HCT116 (cell line): Measurements from ENCODE around the gene MX2. TPM values are rescaled to one million over a fixed set of nuclear protein-coding genes. Genes with fewer than 3 reads are reported as not detected.

ENCODE experiments used
- ATAC-seq: fragments of 200-7000 bp; cut with Tn5 transposase; 2 replicates; pipeline ENCODE4 v1.9.1; 2020; ENCODE audit warnings: mild to moderate bottlenecking, moderate library complexity
- BruUV-seq: library from RNA; stranded (reverse); fragments of 400-500 nt; replicated peaks from 2 replicates; lab custom pipeline; 2021; lab: Mats Ljungman, UMichigan
- CTCF ChIA-PET: fragments of 300-600 bp; sonication (Branson Sonifier 250); formaldehyde crosslinking; loops from one replicate; lab custom pipeline; 2021; ENCODE audit warnings: antibody characterized with exemption; lab: Charles Lee
- POLR2A ChIA-PET: fragments of 300-600, 350-600 bp; sonication (Branson Sonifier 250); formaldehyde crosslinking; loops from one replicate; lab custom pipeline; 2021; ENCODE audit warnings: antibody characterized with exemption; lab: Charles Lee
- RAD21 ChIA-PET, 2 experiments: fragments of 300-600 bp; sonication (Branson Sonifier 250); formaldehyde crosslinking; loops; one replicate each; lab custom pipeline; 2023; ENCODE audit warnings: low total read pairs in 2 of 2; ENCODE audit not compliant: uncharacterized antibody in 2 of 2, unreplicated experiment in 2 of 2, low non-redundant PET in 1 of 2; lab: Charles Lee
- DNase-seq: peaks from one replicate; pipeline ENCODE4 v3.0.0-alpha.2; 2010; ENCODE audit warnings: low read depth, low spot score
- H2AFZ ChIP-seq: fragments of 200-600 bp; shearing (Covaris generic), sonication (generic); 2 replicates; pipeline ENCODE4 v1.6.1; 2017; ENCODE audit warnings: low read depth, mixed run types, mixed read lengths, antibody characterized with exemption, low read length; ENCODE audit not compliant: poor library complexity, severe bottlenecking
- H3K27ac ChIP-seq: 2 replicates; pipeline ENCODE4 v1.5.1; 2012; ENCODE audit warnings: low read depth, low read length
- H3K27me3 ChIP-seq: fragments of 200-600 bp; sonication (generic); 2 replicates; pipeline ENCODE4 v1.6.1; 2016; ENCODE audit warnings: mixed run types, low read length, mixed read lengths; ENCODE audit not compliant: insufficient read depth
- H3K36me3 ChIP-seq, 2 experiments: fragments of 200-500 bp in 1 of 2; fragments of 200-600 bp in 1 of 2; sonication (Bioruptor generic) in 1 of 2; sonication (generic) in 1 of 2; 2 replicates each; pipeline versions ENCODE4 v1.5.1 to v1.6.1; 2014 to 2016; ENCODE audit warnings: low read length in 2 of 2, inconsistent platforms in 1 of 2, mixed read lengths in 1 of 2, mixed run types in 1 of 2; ENCODE audit not compliant: insufficient read depth in 2 of 2, control insufficient read depth in 1 of 2
- H3K4me1 ChIP-seq, 2 experiments: fragments of 200-600 bp in 1 of 2; sonication (generic) in 1 of 2; 2 replicates each; pipeline versions ENCODE4 v1.5.1 to v1.6.1; 2012 to 2017; ENCODE audit warnings: low read length in 2 of 2, inconsistent platforms in 1 of 2, mild to moderate bottlenecking in 1 of 2, mixed read lengths in 1 of 2, mixed run types in 1 of 2, moderate library complexity in 1 of 2; ENCODE audit not compliant: insufficient read depth in 2 of 2, control insufficient read depth in 1 of 2
- H3K4me2 ChIP-seq: fragments of 200-600 bp; sonication (generic); 2 replicates; pipeline ENCODE4 v1.6.1; 2017; ENCODE audit warnings: mixed run types, low read length, mixed read lengths
- H3K4me3 ChIP-seq, 2 experiments: fragments of 200-600 bp in 1 of 2; sonication (generic) in 1 of 2; replicated peaks in 1 of 2; 2 replicates each; pipeline ENCODE4 v1.5.1; 2011 to 2016; ENCODE audit warnings: low read length in 2 of 2, control low read depth in 1 of 2, low read depth in 1 of 2, mild to moderate bottlenecking in 1 of 2, mixed read lengths in 1 of 2, mixed run types in 1 of 2
- H3K79me2 ChIP-seq: fragments of 200-600 bp; sonication (generic); 2 replicates; pipeline ENCODE4 v1.6.1; 2017; ENCODE audit warnings: mild to moderate bottlenecking, mixed run types, low read length, moderate library complexity, mixed read lengths; ENCODE audit not compliant: insufficient read depth
- H3K9ac ChIP-seq: fragments of 200-600 bp; sonication (generic); 2 replicates; pipeline ENCODE4 v1.6.1; 2016; ENCODE audit warnings: low read length, mixed read lengths
- H3K9me2 ChIP-seq: fragments of 200-600 bp; sonication (generic), shearing (Covaris generic); 2 replicates; pipeline ENCODE4 v1.6.1; 2017; ENCODE audit warnings: mixed run types, mild to moderate bottlenecking, moderate library complexity; ENCODE audit not compliant: insufficient read depth
- H3K9me3 ChIP-seq, 2 experiments: fragments of 200-500 bp in 1 of 2; fragments of 200-600 bp in 1 of 2; sonication (Bioruptor generic) in 1 of 2; sonication (generic) in 1 of 2; 2 replicates each; pipeline ENCODE4 v1.6.1; 2014 to 2017; ENCODE audit warnings: low read length in 2 of 2, mixed read lengths in 2 of 2, inconsistent platforms in 1 of 2, low read depth in 1 of 2, mild to moderate bottlenecking in 1 of 2, mixed run types in 1 of 2, moderate library complexity in 1 of 2; ENCODE audit not compliant: control insufficient read depth in 1 of 2, insufficient read depth in 1 of 2
- H4K20me1 ChIP-seq: fragments of 200-600 bp; sonication (generic), shearing (Covaris generic); 2 replicates; pipeline ENCODE4 v1.6.1; 2017; ENCODE audit warnings: mixed run types, mild to moderate bottlenecking, moderate library complexity; ENCODE audit not compliant: insufficient read depth
- ATF3 ChIP-seq: IDR thresholded peaks from 2 replicates; pipeline ENCODE4 v1.6.1; 2012
- CEBPB ChIP-seq: IDR thresholded peaks from 2 replicates; pipeline ENCODE4 v1.6.1; 2012; ENCODE audit warnings: low read depth
- EGR1 ChIP-seq: IDR thresholded peaks from 2 replicates; pipeline ENCODE4 v1.6.1; 2012; ENCODE audit warnings: low read depth
- FOSL1 ChIP-seq: IDR thresholded peaks from 2 replicates; pipeline ENCODE4 v1.6.1; 2012; ENCODE audit warnings: low read depth
- JUND ChIP-seq: IDR thresholded peaks from 2 replicates; pipeline ENCODE4 v1.6.1; 2012
- POLR2A ChIP-seq: IDR thresholded peaks from 2 replicates; pipeline ENCODE4 v1.7.0; 2011; ENCODE audit warnings: borderline replicate concordance; ENCODE audit not compliant: insufficient read depth, insufficient read length; ENCODE audit errors: extremely low read depth
- POLR2AphosphoS5 ChIP-seq: IDR thresholded peaks from 2 replicates; pipeline ENCODE4 v1.6.1; 2011; ENCODE audit warnings: mild to moderate bottlenecking, low read depth, low read length, moderate library complexity
- SRF ChIP-seq: IDR thresholded peaks from 2 replicates; pipeline ENCODE4 v1.6.1; 2012; ENCODE audit warnings: low read depth
- YY1 ChIP-seq: IDR thresholded peaks from 2 replicates; pipeline ENCODE4 v1.6.1; 2011; ENCODE audit warnings: low read length, low read depth, moderate library complexity, mild to moderate bottlenecking; ENCODE audit not compliant: insufficient replicate concordance; ENCODE audit errors: extremely low read depth
- intact Hi-C: fragments of 100-400 bp; cut with micrococcal nuclease; formaldehyde crosslinking; loops from 2 replicates; pipeline ENCODE4 v1.10.0; 2022
- total RNA-seq: library from RNA; stranded (reverse); gene quantifications from one replicate; pipeline ENCODE4 v1.2.1, GENCODE V29; 2021; ENCODE audit not compliant: unreplicated experiment

MX2 gene
- total RNA-seq, 1 experiment from 2014 or later: 0.22 TPM

- BruUV-seq: no TSS peak
- Histone ChIP-seq H3K27ac (no peak overlapping the region), H3K27me3 (no peaks in the 10 kb centered on the region), H3K4me3 (no peak overlapping the region), H3K9ac (no peak overlapping the region), H4K20me1 (no peaks in the 10 kb centered on the region), H3K79me2 (no peaks in the 10 kb centered on the region), H3K9me2 (no peaks in the 10 kb centered on the region), H2AFZ (no peak overlapping the region), H3K9me3 (no peaks in the 10 kb centered on the region)
- intact Hi-C loops: no loop called here
- DNase-seq: no peak
- ChIA-PET POLR2A (no interaction called here), CTCF (no interaction called here)
- ATAC-seq: no peak
- TF ChIP-seq POLR2AphosphoS5 (no peak), ATF3 (no peak), CEBPB (no peak), SRF (no peak), EGR1 (no peak), POLR2A (no peak), YY1 (no peak), JUND (no peak)
- TF ChIP-seq, all 23 proteins: peak for 0
- Histone ChIP-seq H3K4me2 (no peak overlapping the region), H3K36me3 (no peaks in the 10 kb centered on the region), H3K4me1 (no peaks in the 10 kb centered on the region)
- RAD21 ChIA-PET: no interaction called here
Measured at GRCh38 chr21:41387824-41388223, 26.0 kb downstream of the MX2 start.

- Histone ChIP-seq H3K9ac (no peak overlapping the region), H3K4me2 (no peak overlapping the region), H3K4me3 (no peak overlapping the region), H2AFZ (no peak overlapping the region), H3K9me3 (no peaks in the 10 kb centered on the region), H3K79me2 (no peaks in the 10 kb centered on the region), H3K27me3 (no peaks in the 10 kb centered on the region), H3K4me1 (no peaks in the 10 kb centered on the region), H3K9me2 (no peaks in the 10 kb centered on the region), H3K27ac (no peak overlapping the region), H3K36me3 (no peaks in the 10 kb centered on the region), H4K20me1 (no peaks in the 10 kb centered on the region)
- ChIA-PET CTCF (no interaction called here), RAD21 (no interaction called here), POLR2A (no interaction called here)
- ATAC-seq (no peak), DNase-seq (no peak)
- BruUV-seq: no TSS peak
- intact Hi-C loops: no loop called here
- TF ChIP-seq EGR1 (no peak), FOSL1 (no peak)
- TF ChIP-seq, all 23 proteins: peak for 0
Measured at GRCh38 chr21:41388259-41388658, 26.4 kb downstream of the MX2 start.
